Trophoblast cell (in vitro differentiated cells and primary cell): ENCODE data around the gene DIS3L.

Experiments
- DNase-seq, 2 donors: peaks; one replicate each; pipeline ENCODE4 v3.0.0-alpha.2; 2016
- H2AFZ ChIP-seq: 2 replicates; pipeline ENCODE4 v1.6.1; 2013; ENCODE audit warnings: low read length, moderate library complexity, mild to moderate bottlenecking; ENCODE audit not compliant: insufficient read depth, poor library complexity
- H2AK5ac ChIP-seq: 2 replicates; pipeline ENCODE4 v1.6.1; 2013; ENCODE audit warnings: mild to moderate bottlenecking, low read length
- H2BK120ac ChIP-seq: 2 replicates; pipeline ENCODE4 v1.6.1; 2013; ENCODE audit warnings: low read length, mild to moderate bottlenecking, moderate library complexity; ENCODE audit not compliant: insufficient read depth, poor library complexity
- H2BK12ac ChIP-seq: 2 replicates; pipeline ENCODE4 v1.6.1; 2013; ENCODE audit warnings: mild to moderate bottlenecking, low read length, moderate library complexity
- H2BK5ac ChIP-seq: 2 replicates; pipeline ENCODE4 v1.6.1; 2013; ENCODE audit warnings: low read length, low read depth, moderate library complexity, mild to moderate bottlenecking; ENCODE audit not compliant: poor library complexity
- H3K14ac ChIP-seq: 2 replicates; pipeline ENCODE4 v1.6.1; 2013; ENCODE audit warnings: mild to moderate bottlenecking, low read length
- H3K18ac ChIP-seq: 2 replicates; pipeline ENCODE4 v1.6.1; 2013; ENCODE audit warnings: mild to moderate bottlenecking, low read length
- H3K23ac ChIP-seq: 2 replicates; pipeline ENCODE4 v1.6.1; 2013; ENCODE audit warnings: low read length
- H3K27ac ChIP-seq: 2 replicates; pipeline ENCODE4 v1.5.1; 2013; ENCODE audit warnings: low read depth, mild to moderate bottlenecking, inconsistent platforms, low read length, moderate library complexity
- H3K27me3 ChIP-seq: 2 replicates; pipeline ENCODE4 v1.6.1; 2013; ENCODE audit warnings: inconsistent platforms, mild to moderate bottlenecking, low read length, moderate library complexity; ENCODE audit not compliant: insufficient read depth
- H3K36me3 ChIP-seq, 2 experiments: 1 replicate in 1 of 2; 2 replicates in 1 of 2; pipeline ENCODE4 v1.6.1; 2013; ENCODE audit warnings: low read length in 2 of 2, mild to moderate bottlenecking in 2 of 2, moderate library complexity in 1 of 2; ENCODE audit not compliant: insufficient read depth in 2 of 2, control insufficient read depth in 1 of 2
- H3K4ac ChIP-seq: 2 replicates; pipeline ENCODE4 v1.6.1; 2013; ENCODE audit warnings: low read depth, mild to moderate bottlenecking, low read length, moderate library complexity
- H3K4me1 ChIP-seq, 2 experiments: 1 replicate in 1 of 2; 2 replicates in 1 of 2; pipeline ENCODE4 v1.6.1; 2013; ENCODE audit warnings: low read length in 2 of 2, mild to moderate bottlenecking in 2 of 2, moderate library complexity in 1 of 2; ENCODE audit not compliant: insufficient read depth in 2 of 2, control insufficient read depth in 1 of 2
- H3K4me2 ChIP-seq: 2 replicates; pipeline ENCODE4 v1.6.1; 2013; ENCODE audit warnings: inconsistent platforms, mild to moderate bottlenecking, low read length, moderate library complexity
- H3K4me3 ChIP-seq: 2 replicates; pipeline ENCODE4 v1.5.1; 2013; ENCODE audit warnings: mild to moderate bottlenecking, low read depth, low read length, inconsistent platforms
- H3K79me1 ChIP-seq: one replicate; pipeline ENCODE4 v1.6.1; 2013; ENCODE audit warnings: low read length
- H3K79me2 ChIP-seq: 2 replicates; pipeline ENCODE4 v1.6.1; 2013; ENCODE audit warnings: low read length, mild to moderate bottlenecking; ENCODE audit not compliant: control insufficient read depth, insufficient read depth, poor library complexity
- H3K9ac ChIP-seq: 2 replicates; pipeline ENCODE4 v1.6.1; 2013; ENCODE audit warnings: mild to moderate bottlenecking, low read length
- H3K9me3 ChIP-seq: 2 replicates; pipeline ENCODE4 v1.6.1; 2013; ENCODE audit warnings: low read depth, mild to moderate bottlenecking, control low read depth, inconsistent platforms, low read length; ENCODE audit not compliant: insufficient read depth
- H4K12ac ChIP-seq: 2 replicates; pipeline ENCODE4 v1.6.1; 2013; ENCODE audit warnings: low read depth, mild to moderate bottlenecking, low read length, moderate library complexity
- H4K8ac ChIP-seq: 2 replicates; pipeline ENCODE4 v1.6.1; 2013; ENCODE audit warnings: low read depth, mild to moderate bottlenecking, low read length, moderate library complexity
- H4K91ac ChIP-seq: one replicate; pipeline ENCODE4 v1.6.1; 2013; ENCODE audit warnings: low read depth, mild to moderate bottlenecking, low read length, moderate library complexity
- WGBS: extraction: QIAGEN DNeasy Blood & Tissue Kit; methylation state at CpG from one replicate; pipeline ENCODE4 v1.1.7; 2013; ENCODE audit warnings: missing lambda C conversion rate; ENCODE audit not compliant: insufficient read length, insufficient coverage; ENCODE audit errors: extremely low coverage; 5-methylcytosine and 5-hydroxymethylcytosine counted together

DIS3L gene

GRCh38 chr15:66251065-66251789 lies 42.1 kb upstream of the DIS3L start:
- H3K4me2 ChIP-seq: peak overlapping the region; percentile 40
- DNase-seq: no peak
- no peaks in the 10 kb centered on the region for H3K36me3 ChIP-seq
- H4K8ac ChIP-seq: no peak overlapping the region
- no peak overlapping the region for H3K4me3 ChIP-seq
- no peaks in the 10 kb centered on the region for H3K79me1 ChIP-seq
- H3K9me3 ChIP-seq: peaks cover 2% of the 10 kb centered on the region
- no peak overlapping the region for H2BK12ac ChIP-seq
- H2AK5ac ChIP-seq: no peak overlapping the region
- H2AFZ ChIP-seq: no peak overlapping the region
- H3K4me1 ChIP-seq: peaks cover 4 to 7% of the 10 kb centered on the region in 2 experiments
- no peak overlapping the region for H3K4ac ChIP-seq
- no peak overlapping the region for H2BK120ac ChIP-seq
- H3K14ac ChIP-seq: no peak overlapping the region
- H4K91ac ChIP-seq: no peak overlapping the region
- H3K79me2 ChIP-seq: no peaks in the 10 kb centered on the region
- H3K18ac ChIP-seq: no peak overlapping the region
- H2BK5ac ChIP-seq: no peak overlapping the region
- H3K27me3 ChIP-seq: peaks cover 56% of the 10 kb centered on the region
- H3K27ac ChIP-seq: no peak overlapping the region
- WGBS: no CpG with 5 or more reads among the region's 10 CpGs
- H3K23ac ChIP-seq: no peak overlapping the region
- H3K9ac ChIP-seq: no peak overlapping the region
- H4K12ac ChIP-seq: no peak overlapping the region

GRCh38 chr15:66251790-66252684 lies 41.3 kb upstream of the DIS3L start:
- no CpG with 5 or more reads among the region's 72 CpGs for WGBS
- no peak overlapping the region for H3K9ac ChIP-seq
- H4K91ac ChIP-seq: no peak overlapping the region
- H3K79me2 ChIP-seq: no peaks in the 10 kb centered on the region
- H3K4me3 ChIP-seq: no peak overlapping the region
- no peak overlapping the region for H3K18ac ChIP-seq
- no peaks in the 10 kb centered on the region for H3K36me3 ChIP-seq
- no peak overlapping the region for H2AFZ ChIP-seq
- no peak overlapping the region for H2BK5ac ChIP-seq
- no peak overlapping the region for H2AK5ac ChIP-seq
- H2BK120ac ChIP-seq: no peak overlapping the region
- H3K4me2 ChIP-seq: peak overlapping the region; percentile 70
- DNase-seq: peak; percentile 59 to 78
- H3K4ac ChIP-seq: no peak overlapping the region
- H3K4me1 ChIP-seq: peaks cover 4 to 7% of the 10 kb centered on the region in 2 experiments
- no peak overlapping the region for H4K8ac ChIP-seq
- H3K23ac ChIP-seq: no peak overlapping the region
- H3K79me1 ChIP-seq: no peaks in the 10 kb centered on the region
- H3K27ac ChIP-seq: no peak overlapping the region
- H2BK12ac ChIP-seq: no peak overlapping the region
- no peak overlapping the region for H3K14ac ChIP-seq
- peaks cover 62% of the 10 kb centered on the region for H3K27me3 ChIP-seq
- no peak overlapping the region for H4K12ac ChIP-seq
- H3K9me3 ChIP-seq: peaks cover 2% of the 10 kb centered on the region

- H3K79me2 ChIP-seq: no peaks in the 10 kb centered on the region
- H3K4ac ChIP-seq: no peak overlapping the region
- no peak overlapping the region for H3K23ac ChIP-seq
- H3K4me3 ChIP-seq: peak overlapping the region; percentile 51
- no peak overlapping the region for H2AK5ac ChIP-seq
- no peak overlapping the region for H2BK12ac ChIP-seq
- H3K4me1 ChIP-seq: peaks cover 4 to 7% of the 10 kb centered on the region in 2 experiments
- H3K9me3 ChIP-seq: peaks cover 2% of the 10 kb centered on the region
- no peak overlapping the region for H3K14ac ChIP-seq
- H3K9ac ChIP-seq: no peak overlapping the region
- H4K8ac ChIP-seq: no peak overlapping the region
- no peaks in the 10 kb centered on the region for H3K79me1 ChIP-seq
- no peak overlapping the region for H3K27ac ChIP-seq
- no peak overlapping the region for H2AFZ ChIP-seq
- no peak overlapping the region for H2BK120ac ChIP-seq
- H4K12ac ChIP-seq: no peak overlapping the region
- H3K18ac ChIP-seq: no peak overlapping the region
- peak in 1 of 2 donors; percentile 9 for DNase-seq
- peak overlapping the region; percentile 70 for H3K4me2 ChIP-seq
- H4K91ac ChIP-seq: no peak overlapping the region
- WGBS: no CpG with 5 or more reads among the region's 64 CpGs
- H3K27me3 ChIP-seq: peaks cover 62% of the 10 kb centered on the region
- no peak overlapping the region for H2BK5ac ChIP-seq
- H3K36me3 ChIP-seq: no peaks in the 10 kb centered on the region
These were observed 40.5 kb upstream of the DIS3L start for GRCh38 chr15:66252685-66253417.

- Histone ChIP-seq H3K9ac (no peak within 1 kb of the TSS), H3K4me2 (peak within 1 kb of the TSS; percentile 70), H2BK120ac (no peak within 1 kb of the TSS), H4K12ac (no peak within 1 kb of the TSS), H3K9me3 (peaks cover 2% of the 10 kb centered on the region), H2BK5ac (no peak within 1 kb of the TSS), H3K4me1 (peaks cover 4 to 7% of the 10 kb centered on the region in 2 experiments), H3K79me1 (no peaks in the 10 kb centered on the region), H3K18ac (no peak within 1 kb of the TSS), H4K91ac (no peak within 1 kb of the TSS), H4K8ac (no peak within 1 kb of the TSS), H3K4me3 (peak within 1 kb of the TSS; percentile 51), H2AFZ (no peak within 1 kb of the TSS), H3K79me2 (no peaks in the 10 kb centered on the region), H3K4ac (no peak within 1 kb of the TSS), H3K36me3 (no peaks in the 10 kb centered on the region), H2BK12ac (no peak within 1 kb of the TSS), H3K27me3 (peaks cover 62% of the 10 kb centered on the region), H3K23ac (no peak within 1 kb of the TSS), H2AK5ac (no peak within 1 kb of the TSS), H3K14ac (no peak within 1 kb of the TSS), H3K27ac (no peak within 1 kb of the TSS)
- peak in 1 of 2 donors; percentile 28 for DNase-seq
- no CpG with 5 or more reads among the region's 64 CpGs for WGBS
These were observed 39.8 kb upstream of the DIS3L start, which contains the start of gene MEGF11 for GRCh38 chr15:66253418-66254088. TSS of gene MEGF11 (minus strand) at chr15:66253750. CDS start at chr15:66128403, 125,347 bp downstream.
